HG03521 (cell line): ENCODE measurements around the gene SYP.
"Not testable (repeated sequence)": the region's sequence is repeated elsewhere in the genome, so short reads cannot be mapped to it uniquely, and the experiment has no call there.

Experiments used
- ATAC-seq: cut with Tn5 transposase; IDR thresholded peaks from one replicate; pipeline ENCODE4 v1.9.1; 2021; ENCODE audit warnings: mild to moderate bottlenecking, moderate library complexity; ENCODE audit not compliant: unreplicated experiment

SYP gene

DNA sequence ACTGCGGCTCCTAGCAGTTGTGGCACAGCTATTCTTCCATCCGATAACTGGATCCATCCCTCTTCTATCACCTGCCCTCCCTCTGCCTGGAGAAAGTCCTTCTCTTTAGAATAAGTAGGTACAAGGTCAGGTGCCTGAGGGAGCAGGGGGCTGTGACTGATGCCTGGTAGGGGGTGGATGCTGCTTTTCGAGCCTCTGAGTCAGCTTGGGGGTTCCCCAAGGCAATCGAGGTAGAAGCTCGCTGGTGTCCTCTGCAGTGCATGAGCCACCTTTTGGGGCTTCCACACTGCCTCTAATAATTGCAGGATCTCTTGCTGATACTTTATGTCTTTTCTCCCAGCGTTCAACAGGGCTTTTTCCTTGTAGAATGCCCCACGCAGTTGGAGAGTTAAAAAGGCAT is 56.8 kb downstream of the SYP start:
- ATAC-seq, result not testable (repeated sequence)

GRCh38 chrX:49142264-49142663 is 57.7 kb downstream of the SYP start:
- not testable (repeated sequence) for ATAC-seq

DNA sequence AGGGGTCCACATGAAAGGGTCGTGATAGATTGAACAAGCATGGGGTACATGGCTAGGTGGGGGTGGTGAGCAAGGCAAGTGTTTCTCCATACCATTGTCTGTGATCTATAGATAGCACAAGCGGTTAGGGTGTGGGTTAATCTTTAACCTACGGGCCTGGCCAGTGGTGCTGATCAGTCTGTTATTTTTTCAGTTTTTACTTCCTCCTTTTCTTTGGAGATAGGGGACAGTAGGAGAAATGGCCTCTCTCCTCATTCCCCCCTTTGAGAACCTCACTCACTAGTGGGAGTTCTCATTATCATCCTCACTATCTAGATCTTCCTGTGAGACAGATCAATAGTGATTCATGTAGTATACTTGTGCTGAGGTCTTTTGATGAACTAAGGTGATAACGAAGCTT is 60.3 kb downstream of the SYP start:
- no peak for ATAC-seq
